Breast epithelium (tissue), 4 donors: ENCODE data around the gene SECTM1. TPM values are rescaled to one million over a fixed set of nuclear protein-coding genes. Genes with fewer than 3 reads are reported as not detected.
"Not testable (repeated sequence)": the region's sequence is repeated elsewhere in the genome, so short reads cannot be mapped to it uniquely, and the experiment has no call there.

Experiments used
- DNase-seq, 2 donors: peaks; one replicate each; pipeline ENCODE4 v3.0.0-alpha.2; 2019; ENCODE audit warnings: low spot score in 2 of 2
- H3K27ac ChIP-seq, 2 donors: fragments of 200-600 bp; sonication (generic) in 1 of 2; one replicate each; pipeline ENCODE4 v1.5.1; 2016 to 2019; ENCODE audit warnings: mild to moderate bottlenecking in 1 of 2
- H3K27me3 ChIP-seq, 2 donors: fragments of 200-600 bp; sonication (generic) in 1 of 2; one replicate each; pipeline versions ENCODE4 v1.5.1 to v1.6.0; 2017 to 2019; ENCODE audit warnings: control low read depth in 1 of 2, mild to moderate bottlenecking in 1 of 2
- H3K36me3 ChIP-seq: fragments of 200-600 bp; one replicate; pipeline ENCODE4 v1.5.1; 2019
- H3K4me1 ChIP-seq, 2 donors: fragments of 200-600 bp; sonication (generic); one replicate each; pipeline ENCODE4 v1.5.1; 2016 to 2019; ENCODE audit warnings: control low read depth in 1 of 2
- H3K4me3 ChIP-seq, 3 donors: fragments of 200-600 bp; sonication (generic); 1 replicate in 2 of 3; 2 replicates in 1 of 3; pipeline ENCODE4 v1.5.1; 2016 to 2019; ENCODE audit warnings: mild to moderate bottlenecking in 3 of 3, moderate library complexity in 2 of 3
- H3K9me3 ChIP-seq, 2 donors: fragments of 200-600 bp; sonication (generic) in 1 of 2; one replicate each; pipeline ENCODE4 v1.5.1; 2016 to 2019; ENCODE audit warnings: control low read depth in 1 of 2
- POLR2A ChIP-seq: fragments of 450-650 bp; IDR thresholded peaks from one replicate; pipeline ENCODE4 v1.6.1; 2016; ENCODE audit warnings: antibody characterized with exemption, mild to moderate bottlenecking, moderate library complexity
- POLR2AphosphoS5 ChIP-seq, 3 donors: sonication (generic); formaldehyde crosslinking; IDR thresholded peaks; one replicate each; pipeline ENCODE4 v1.6.1; 2017; ENCODE audit warnings: antibody characterized with exemption in 3 of 3
- intact Hi-C: fragments of 100-400 bp; cut with DNase I; formaldehyde crosslinking; loops from one replicate; pipeline ENCODE4 v1.15.1; 2023; ENCODE audit warnings: low total_unique reads
- total RNA-seq, 3 donors: library from RNA; depleted of rRNA; stranded (reverse); fragments of >200 nt; gene quantifications; one replicate each; pipeline ENCODE4 v1.1.0, GENCODE V29; 2016
- TF ChIP-seq, protein P1 (sequence below), 3 donors: fragments of 450-650 bp; IDR thresholded peaks; one replicate each; pipeline ENCODE4 v1.5.1; 2016 to 2017; ENCODE audit warnings: antibody characterized with exemption in 3 of 3, mild to moderate bottlenecking in 3 of 3, moderate library complexity in 3 of 3

SECTM1 gene
- total RNA-seq, 3 donors from 2014 or later = 11.5 to 23.9 (median 16.2) TPM

DNA sequence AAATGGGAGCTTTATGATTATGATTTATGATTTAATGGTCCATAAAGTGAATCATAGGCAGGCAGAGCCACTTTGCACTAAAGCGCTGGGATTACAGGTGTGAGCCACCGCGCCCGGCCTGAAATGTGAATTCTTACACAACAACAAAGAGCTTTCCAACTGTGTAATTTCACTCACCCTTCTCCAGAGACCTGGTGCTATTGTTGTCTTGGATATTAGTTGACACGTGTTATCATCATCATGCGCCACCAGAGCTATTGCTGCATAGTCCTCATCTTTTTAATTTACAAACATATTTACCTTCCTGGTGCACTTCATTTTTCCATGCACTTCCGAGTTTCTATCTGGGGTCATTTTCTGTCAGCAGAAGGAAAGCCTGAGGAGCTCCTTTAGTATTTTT is 33.2 kb upstream of the SECTM1 start:
- H3K27me3 ChIP-seq = peaks cover 8 to 25% of the 10 kb centered on the region in 2 donors
- no peak overlapping the region for H3K27ac ChIP-seq
- H3K4me3 ChIP-seq = no peak overlapping the region
- TF ChIP-seq POLR2AphosphoS5 (IDR thresholded peaks at IDR 0.05) = no peak
- TF ChIP-seq, protein P1, sequence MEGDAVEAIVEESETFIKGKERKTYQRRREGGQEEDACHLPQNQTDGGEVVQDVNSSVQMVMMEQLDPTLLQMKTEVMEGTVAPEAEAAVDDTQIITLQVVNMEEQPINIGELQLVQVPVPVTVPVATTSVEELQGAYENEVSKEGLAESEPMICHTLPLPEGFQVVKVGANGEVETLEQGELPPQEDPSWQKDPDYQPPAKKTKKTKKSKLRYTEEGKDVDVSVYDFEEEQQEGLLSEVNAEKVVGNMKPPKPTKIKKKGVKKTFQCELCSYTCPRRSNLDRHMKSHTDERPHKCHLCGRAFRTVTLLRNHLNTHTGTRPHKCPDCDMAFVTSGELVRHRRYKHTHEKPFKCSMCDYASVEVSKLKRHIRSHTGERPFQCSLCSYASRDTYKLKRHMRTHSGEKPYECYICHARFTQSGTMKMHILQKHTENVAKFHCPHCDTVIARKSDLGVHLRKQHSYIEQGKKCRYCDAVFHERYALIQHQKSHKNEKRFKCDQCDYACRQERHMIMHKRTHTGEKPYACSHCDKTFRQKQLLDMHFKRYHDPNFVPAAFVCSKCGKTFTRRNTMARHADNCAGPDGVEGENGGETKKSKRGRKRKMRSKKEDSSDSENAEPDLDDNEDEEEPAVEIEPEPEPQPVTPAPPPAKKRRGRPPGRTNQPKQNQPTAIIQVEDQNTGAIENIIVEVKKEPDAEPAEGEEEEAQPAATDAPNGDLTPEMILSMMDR (IDR thresholded peaks at IDR 0.05) = no peak
- TF ChIP-seq POLR2A = no peak
- intact Hi-C loops = no loop called here
- DNase-seq = no peak
- no peaks in the 10 kb centered on the region for H3K36me3 ChIP-seq
- no peaks in the 10 kb centered on the region for H3K9me3 ChIP-seq
- peaks cover 7 to 9% of the 10 kb centered on the region in 2 donors for H3K4me1 ChIP-seq

DNA sequence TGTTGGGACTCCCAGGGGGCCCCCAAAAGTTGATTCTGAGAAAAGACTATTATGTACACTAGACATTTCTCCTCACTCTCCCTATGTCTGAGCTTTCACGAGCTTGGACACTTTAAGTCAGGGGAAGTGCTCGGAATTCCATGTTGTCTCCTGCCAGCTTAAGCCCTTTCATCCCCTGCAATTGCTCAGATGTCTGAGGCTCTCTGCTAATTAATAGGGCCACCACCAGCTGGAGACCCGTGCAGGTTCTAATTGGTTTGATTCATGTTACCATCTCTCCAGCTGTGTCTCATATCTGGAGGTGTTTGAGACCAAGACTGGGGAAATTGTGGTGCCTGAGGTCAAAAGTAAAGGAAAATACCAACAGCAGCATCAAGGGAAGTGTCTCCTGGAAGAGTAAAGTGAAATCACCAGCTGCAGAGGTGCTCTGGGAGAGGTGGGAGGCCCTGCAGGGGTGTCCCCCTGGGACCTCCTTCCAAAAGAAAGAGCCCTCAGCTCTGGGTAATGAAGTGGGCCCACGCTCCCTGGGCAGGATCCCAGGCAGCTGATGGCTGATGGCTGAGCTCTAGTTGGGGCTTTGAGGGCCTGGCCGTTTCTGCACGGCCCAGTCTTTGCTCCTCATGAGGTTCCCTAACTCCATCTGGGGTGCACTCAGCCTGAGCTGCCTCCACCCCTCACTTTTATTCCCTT is 32.2 kb upstream of the SECTM1 start:
- Histone ChIP-seq H3K4me3 (no peak overlapping the region), H3K36me3 (no peaks in the 10 kb centered on the region), H3K27me3 (peaks cover 3 to 15% of the 10 kb centered on the region in 2 donors), H3K27ac (no peak overlapping the region), H3K4me1 (peaks cover 0 to under 1% of the 10 kb centered on the region in 2 donors), H3K9me3 (no peaks in the 10 kb centered on the region)
- intact Hi-C loops = no loop called here
- TF ChIP-seq POLR2A = no peak
- TF ChIP-seq, protein P1 (IDR thresholded peaks at IDR 0.05) = no peak
- TF ChIP-seq POLR2AphosphoS5 (IDR thresholded peaks at IDR 0.05) = no peak
- no peak for DNase-seq

DNA sequence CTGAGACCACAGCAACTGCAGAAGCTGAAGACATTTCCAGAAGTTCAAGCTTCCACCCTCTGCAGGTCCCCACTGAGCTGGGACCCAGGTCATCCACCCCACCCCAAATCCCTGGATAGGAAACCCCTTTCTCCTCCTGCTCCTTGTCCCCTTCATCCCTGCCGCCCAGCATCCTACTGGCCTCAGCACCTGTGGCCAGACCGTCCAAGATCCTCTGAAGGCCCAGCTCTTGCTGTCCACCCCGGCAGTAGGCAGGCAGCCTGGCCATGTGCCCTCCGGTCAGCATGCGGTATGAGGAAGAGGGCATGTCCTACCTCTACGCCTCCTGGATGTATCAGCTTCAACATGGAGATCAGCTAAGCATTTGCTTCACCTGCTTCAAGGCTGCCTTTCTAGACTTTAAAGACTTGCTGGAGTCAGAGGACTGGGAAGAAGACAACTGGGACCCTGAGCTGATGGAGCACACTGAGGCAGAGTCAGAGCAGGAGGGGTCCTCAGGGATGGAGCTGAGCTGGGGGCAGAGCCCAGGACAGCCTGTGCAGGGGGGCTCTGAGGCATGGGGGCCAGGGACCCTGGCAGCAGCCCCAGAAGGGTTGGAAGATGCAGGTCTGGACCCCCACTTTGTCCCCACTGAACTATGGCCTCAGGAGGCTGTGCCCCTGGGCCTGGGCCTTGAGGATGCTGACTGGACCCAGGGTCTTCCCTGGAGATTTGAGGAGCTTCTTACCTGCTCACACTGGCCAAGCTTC is 28.5 kb upstream of the SECTM1 start:
- no peak for DNase-seq
- no peaks in the 10 kb centered on the region for H3K36me3 ChIP-seq
- no peaks in the 10 kb centered on the region for H3K27me3 ChIP-seq
- intact Hi-C loops = no loop called here
- TF ChIP-seq POLR2AphosphoS5 (IDR thresholded peaks at IDR 0.05) (no peak), POLR2A (no peak)
- TF ChIP-seq, protein P1 (IDR thresholded peaks at IDR 0.05) = no peak
- no peak overlapping the region for H3K4me3 ChIP-seq
- no peak overlapping the region for H3K27ac ChIP-seq
- H3K9me3 ChIP-seq = no peaks in the 10 kb centered on the region
- H3K4me1 ChIP-seq = no peaks in the 10 kb centered on the region

DNA sequence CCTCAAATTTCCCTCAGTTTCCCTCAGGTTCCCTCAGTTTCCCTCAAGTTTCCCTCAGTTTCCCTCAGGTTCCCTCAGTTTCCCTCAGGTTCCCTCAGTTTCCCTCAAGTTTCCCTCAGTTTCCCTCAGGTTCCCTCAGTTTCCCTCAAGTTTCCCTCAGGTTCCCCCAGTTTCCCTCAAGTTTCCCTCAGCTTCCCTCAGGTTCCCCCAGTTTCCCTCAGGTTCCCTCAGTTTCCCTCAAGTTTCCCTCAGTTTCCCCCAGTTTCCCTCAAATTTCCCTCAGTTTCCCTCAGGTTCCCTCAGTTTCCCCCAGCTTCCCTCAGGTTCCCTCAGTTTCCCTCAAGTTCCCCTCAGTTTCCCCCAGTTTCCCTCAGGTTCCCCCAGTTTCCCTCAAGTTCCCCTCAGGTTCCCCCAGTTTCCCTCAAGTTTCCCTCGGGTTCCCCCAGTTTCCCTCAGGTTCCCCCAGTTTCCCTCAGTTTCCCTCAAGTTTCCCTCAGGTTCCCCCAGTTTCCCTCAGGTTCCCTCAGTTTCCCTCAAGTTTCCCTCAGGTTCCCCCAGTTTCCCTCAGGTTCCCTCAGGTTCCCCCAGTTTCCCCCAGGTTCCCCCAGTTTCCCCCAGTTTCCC is 26.0 kb upstream of the SECTM1 start:
- intact Hi-C loops = loop anchor here (10.0 kb wide), 1 partner anchor 55 kb away; the partner anchor contains the start of genes HEXD and OGFOD3

DNA sequence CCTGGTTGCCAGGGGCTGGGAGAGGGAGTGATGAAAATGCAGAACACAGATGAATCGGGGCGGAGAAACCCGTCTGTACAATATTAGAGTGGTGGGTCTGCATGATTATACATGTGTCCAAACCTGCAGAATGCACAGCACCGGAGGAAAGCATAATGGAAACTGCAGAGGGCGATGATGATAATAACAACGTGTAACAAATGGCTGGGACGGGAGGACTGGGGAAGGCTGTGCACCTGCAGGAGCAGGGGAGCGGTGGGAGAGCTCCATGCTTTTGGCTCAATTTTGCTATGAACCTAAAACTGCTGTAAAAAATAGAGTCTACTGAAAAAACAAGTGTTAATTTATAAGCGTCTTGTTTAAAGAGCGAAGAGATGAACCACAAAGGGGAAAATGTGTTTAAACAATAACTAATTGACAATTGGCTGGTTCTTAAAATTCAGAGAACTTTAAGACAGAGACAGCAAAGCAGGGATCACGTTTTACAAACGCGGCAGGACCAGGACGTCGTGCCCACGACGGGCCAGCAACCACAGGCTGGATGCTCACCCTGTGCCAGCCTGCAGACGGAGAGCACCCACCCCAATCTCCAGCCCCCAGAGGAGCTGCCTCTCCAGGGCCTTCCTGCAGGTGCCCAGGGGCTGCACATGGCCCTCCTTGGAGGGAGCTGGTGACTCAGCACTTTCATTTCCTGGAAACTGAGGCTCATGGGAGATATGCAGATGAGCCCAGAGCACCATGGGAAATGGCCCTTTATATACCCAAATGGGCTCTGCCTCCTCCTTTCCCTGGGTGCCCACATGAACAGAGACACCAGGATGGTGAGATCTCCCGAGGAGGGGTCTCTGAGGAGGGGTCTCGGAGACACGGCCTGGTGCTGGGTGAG is 25.1 kb upstream of the SECTM1 start, which contains the start of gene TEX19:
Gene TEX19 (plus strand): TSS at position 783 of the 886 bp plus-strand sequence. CDS start 2,904 bp downstream, outside the sequence.
- Histone ChIP-seq H3K9me3 (no peaks in the 10 kb centered on the region), H3K4me1 (peaks cover 0 to 6% of the 10 kb centered on the region in 2 donors), H3K4me3 (no peak within 1 kb of the TSS), H3K27me3 (no peaks in the 10 kb centered on the region), H3K27ac (no peak within 1 kb of the TSS), H3K36me3 (no peaks in the 10 kb centered on the region)
- intact Hi-C loops = loop anchor here (10.0 kb wide), 1 partner anchor 56 kb away; the partner anchor contains the start of genes HEXD and OGFOD3
- no peak for DNase-seq
- TF ChIP-seq, protein P1 (IDR thresholded peaks at IDR 0.05) = no peak
- TF ChIP-seq POLR2A (no peak), POLR2AphosphoS5 (IDR thresholded peaks at IDR 0.05) (no peak)

More for the DNA sequence above, 26.0 kb upstream of the SECTM1 start:
- not testable (repeated sequence) for H3K4me1 ChIP-seq, H3K27ac ChIP-seq, H3K9me3 ChIP-seq, H3K27me3 ChIP-seq, H3K36me3 ChIP-seq, DNase-seq, H3K4me3 ChIP-seq
